Central memory CD8-positive, alpha-beta T cell (primary cell): ENCODE measurements around the gene PLIN3.
"Not testable (repeated sequence)": the region's sequence is repeated elsewhere in the genome, so short reads cannot be mapped to it uniquely, and the experiment has no call there.

ENCODE experiments used
- ATAC-seq: fragments of 150-1000 bp; cut with Tn5 transposase; replicated peaks from 2 replicates; pipeline ENCODE4 v1.10.0; 2022; ENCODE audit warnings: mild to moderate bottlenecking, moderate FRiP score, moderate number of reproducible peaks; ENCODE audit not compliant: poor library complexity, severe bottlenecking; ENCODE audit errors: extremely low read depth
- DNase-seq, 2 donors: peaks; one replicate each; pipeline ENCODE4 v3.0.0; 2021; ENCODE audit warnings: low spot score in 2 of 2
- H3K27ac Mint-ChIP-seq: one replicate; pipeline ENCODE4 v1.8.0; 2022; ENCODE audit warnings: low read depth, mild to moderate bottlenecking, moderate library complexity, mixed read lengths
- H3K27me3 Mint-ChIP-seq: one replicate; pipeline ENCODE4 v1.8.0; 2022; ENCODE audit warnings: mixed read lengths
- H3K36me3 Mint-ChIP-seq: one replicate; pipeline ENCODE4 v1.8.0; 2022; ENCODE audit warnings: mild to moderate bottlenecking, moderate library complexity, mixed read lengths; ENCODE audit not compliant: insufficient read depth
- H3K4me1 Mint-ChIP-seq: one replicate; pipeline ENCODE4 v1.8.0; 2022; ENCODE audit warnings: mixed read lengths
- H3K4me3 Mint-ChIP-seq: one replicate; pipeline ENCODE4 v1.8.0; 2022; ENCODE audit warnings: mild to moderate bottlenecking, moderate library complexity, mixed read lengths
- H3K9me3 Mint-ChIP-seq: one replicate; pipeline ENCODE4 v1.8.0; 2022; ENCODE audit warnings: mixed read lengths

The PLIN3 gene

GRCh38 chr19:4908781-4909155, 41.3 kb upstream of the PLIN3 start:
- H3K36me3 Mint-ChIP-seq: peaks cover 21% of the 10 kb centered on the region
- H3K27me3 Mint-ChIP-seq: no peaks in the 10 kb centered on the region
- peak overlapping the region; percentile 59 for H3K4me3 Mint-ChIP-seq
- peak overlapping the region; percentile 51 for H3K27ac Mint-ChIP-seq
- DNase-seq (no peak), ATAC-seq (no peak)
- H3K9me3 Mint-ChIP-seq: no peaks in the 10 kb centered on the region
- H3K4me1 Mint-ChIP-seq: peaks cover 49% of the 10 kb centered on the region

- Mint-ChIP-seq H3K27me3 (no peaks in the 10 kb centered on the region), H3K9me3 (no peaks in the 10 kb centered on the region), H3K4me1 (peaks cover 49% of the 10 kb centered on the region), H3K27ac (peak overlapping the region; percentile 51), H3K36me3 (peaks cover 17% of the 10 kb centered on the region), H3K4me3 (peak overlapping the region; percentile 59)
- no peak for DNase-seq
- no peak for ATAC-seq
Observed at GRCh38 chr19:4908360-4908759, 40.9 kb upstream of the PLIN3 start.

- Mint-ChIP-seq H3K4me1 (peaks cover 36% of the 10 kb centered on the region), H3K36me3 (peaks cover 17% of the 10 kb centered on the region), H3K4me3 (no peak overlapping the region), H3K27me3 (no peaks in the 10 kb centered on the region), H3K9me3 (no peaks in the 10 kb centered on the region), H3K27ac (no peak overlapping the region)
- DNase-seq (no peak), ATAC-seq (no peak)
Observed at GRCh38 chr19:4906963-4907362, 39.5 kb upstream of the PLIN3 start.

- no peaks in the 10 kb centered on the region for H3K27me3 Mint-ChIP-seq
- DNase-seq (no peak), ATAC-seq (no peak)
- H3K4me1 Mint-ChIP-seq: peaks cover 21% of the 10 kb centered on the region
- H3K4me3 Mint-ChIP-seq: no peak overlapping the region
- peaks cover 20% of the 10 kb centered on the region for H3K36me3 Mint-ChIP-seq
- H3K9me3 Mint-ChIP-seq: no peaks in the 10 kb centered on the region
- no peak overlapping the region for H3K27ac Mint-ChIP-seq
Observed at GRCh38 chr19:4904481-4904880, 37.0 kb upstream of the PLIN3 start.

GRCh38 chr19:4902796-4903195, 35.3 kb upstream of the PLIN3 start, which contains the start of gene ARRDC5:
ARRDC5 (minus strand) TSS chr19:4902896; CDS start chr19:4902825, 71 bp downstream.
- Mint-ChIP-seq H3K4me3 (no peak within 1 kb of the TSS), H3K27me3 (no peaks in the 10 kb centered on the region), H3K9me3 (no peaks in the 10 kb centered on the region), H3K36me3 (peaks cover 22% of the 10 kb centered on the region), H3K4me1 (peaks cover 11% of the 10 kb centered on the region), H3K27ac (no peak within 1 kb of the TSS)
- ATAC-seq: no peak
- DNase-seq: no peak

GRCh38 chr19:4900879-4901278, 33.4 kb upstream of the PLIN3 start:
- H3K27me3 Mint-ChIP-seq, H3K27ac Mint-ChIP-seq, ATAC-seq: not testable (repeated sequence)

GRCh38 chr19:4897146-4897545, 29.7 kb upstream of the PLIN3 start:
- no peaks in the 10 kb centered on the region for H3K27me3 Mint-ChIP-seq
- no peak for ATAC-seq
- H3K4me3 Mint-ChIP-seq: no peak overlapping the region
- H3K4me1 Mint-ChIP-seq: peaks cover 10% of the 10 kb centered on the region
- peaks cover 21% of the 10 kb centered on the region for H3K36me3 Mint-ChIP-seq
- H3K9me3 Mint-ChIP-seq: no peaks in the 10 kb centered on the region
- H3K27ac Mint-ChIP-seq: no peak overlapping the region
- no peak for DNase-seq

More at GRCh38 chr19:4900879-4901278, 33.4 kb upstream of the PLIN3 start:
- H3K4me1 Mint-ChIP-seq, H3K4me3 Mint-ChIP-seq, DNase-seq, H3K9me3 Mint-ChIP-seq: not testable (repeated sequence)
- H3K36me3 Mint-ChIP-seq: peaks cover 24% of the 10 kb centered on the region

- DNase-seq (no peak), ATAC-seq (no peak)
- no peaks in the 10 kb centered on the region for H3K27me3 Mint-ChIP-seq
- no peak overlapping the region for H3K4me3 Mint-ChIP-seq
- H3K9me3 Mint-ChIP-seq: no peaks in the 10 kb centered on the region
- no peak overlapping the region for H3K27ac Mint-ChIP-seq
- H3K4me1 Mint-ChIP-seq: peaks cover 10% of the 10 kb centered on the region
- peaks cover 19% of the 10 kb centered on the region for H3K36me3 Mint-ChIP-seq
Observed at GRCh38 chr19:4896372-4896771, 28.9 kb upstream of the PLIN3 start.

GRCh38 chr19:4892962-4893361, 25.5 kb upstream of the PLIN3 start:
- not testable (repeated sequence) for H3K4me3 Mint-ChIP-seq, DNase-seq, ATAC-seq, H3K27ac Mint-ChIP-seq, H3K9me3 Mint-ChIP-seq, H3K27me3 Mint-ChIP-seq
- Mint-ChIP-seq H3K36me3 (peaks cover 20% of the 10 kb centered on the region), H3K4me1 (peaks cover 10% of the 10 kb centered on the region)

GRCh38 chr19:4891066-4891465, 23.6 kb upstream of the PLIN3 start:
- no peaks in the 10 kb centered on the region for H3K9me3 Mint-ChIP-seq
- no peak overlapping the region for H3K27ac Mint-ChIP-seq
- ATAC-seq: no peak
- H3K27me3 Mint-ChIP-seq: no peaks in the 10 kb centered on the region
- no peak overlapping the region for H3K4me3 Mint-ChIP-seq
- peaks cover 13% of the 10 kb centered on the region for H3K36me3 Mint-ChIP-seq
- DNase-seq: no peak
- H3K4me1 Mint-ChIP-seq: peaks cover 5% of the 10 kb centered on the region

- Mint-ChIP-seq H3K36me3 (peaks cover 12% of the 10 kb centered on the region), H3K27me3 (no peaks in the 10 kb centered on the region), H3K4me3 (no peak overlapping the region), H3K4me1 (no peaks in the 10 kb centered on the region), H3K9me3 (no peaks in the 10 kb centered on the region), H3K27ac (no peak overlapping the region)
- no peak for ATAC-seq
- no peak for DNase-seq
Observed at GRCh38 chr19:4889034-4889815, 21.8 kb upstream of the PLIN3 start.

- H3K27me3 Mint-ChIP-seq, H3K36me3 Mint-ChIP-seq, H3K9me3 Mint-ChIP-seq, H3K4me1 Mint-ChIP-seq, ATAC-seq, H3K27ac Mint-ChIP-seq, H3K4me3 Mint-ChIP-seq, DNase-seq: not testable (repeated sequence)
Observed at GRCh38 chr19:4887803-4888202, 20.3 kb upstream of the PLIN3 start.

- not testable (repeated sequence) for ATAC-seq, DNase-seq
Observed at GRCh38 chr19:4884993-4885392, 17.5 kb upstream of the PLIN3 start.

More at GRCh38 chr19:4884993-4885392, 17.5 kb upstream of the PLIN3 start:
- not testable (repeated sequence) for H3K4me1 Mint-ChIP-seq, H3K4me3 Mint-ChIP-seq, H3K27ac Mint-ChIP-seq, H3K9me3 Mint-ChIP-seq, H3K27me3 Mint-ChIP-seq, H3K36me3 Mint-ChIP-seq
